Measurements from ENCODE around the gene PRKCH.
A peak's percentile ranks its signal among the peaks of the same experiment; 100 is the strongest.
"Not testable (repeated sequence)": the region's sequence is repeated elsewhere in the genome, so short reads cannot be mapped to it uniquely, and the experiment has no call there.

PRKCH gene

GRCh38 chr14:61525293-61526011, 204.1 kb downstream of the PRKCH start:
- Histone ChIP-seq H3K4me1 (peaks cover 9 to 53% (median 37%) of the 10 kb centered on the region in 4 donors), H3K27me3 (no peaks in the 10 kb centered on the region), H3K27ac (peak overlapping the region; percentile 80 to 86), H3K9me3 (no peaks in the 10 kb centered on the region), H3K36me3 (no peaks in the 10 kb centered on the region), H3K4me3 (no peak overlapping the region)
- DNase-seq: peak; percentile 86 to 92
- no peak for TF ChIP-seq CTCF (IDR thresholded peaks at IDR 0.05)
- intact Hi-C loops (cut with DNase I; ENCODE audit: low total_unique reads): loop anchor here (2.0 to 5.0 kb wide), 2 partner anchors 21 to 62 kb away; no protein-coding TSS in a partner anchor

- Histone ChIP-seq H3K27me3 (no peaks in the 10 kb centered on the region), H3K36me3 (no peaks in the 10 kb centered on the region), H3K9me3 (no peaks in the 10 kb centered on the region), H3K4me3 (no peak overlapping the region), H3K27ac (peak overlapping the region; percentile 80 to 86), H3K4me1 (peaks cover 9 to 53% (median 37%) of the 10 kb centered on the region in 4 donors)
- no peak for DNase-seq
- intact Hi-C loops (cut with DNase I; ENCODE audit: low total_unique reads): loop anchor here (5.0 kb wide), 1 partner anchor 61 kb away; no protein-coding TSS in a partner anchor
- TF ChIP-seq CTCF (IDR thresholded peaks at IDR 0.05): no peak
These were observed 205.3 kb downstream of the PRKCH start for GRCh38 chr14:61526405-61527312.

- DNase-seq: no peak
- H3K9me3 ChIP-seq: no peaks in the 10 kb centered on the region
- intact Hi-C loops (cut with DNase I; ENCODE audit: low total_unique reads): loop anchor here (5.0 kb wide), 1 partner anchor 60 kb away; no protein-coding TSS in a partner anchor
- no peaks in the 10 kb centered on the region for H3K36me3 ChIP-seq
- no peak for TF ChIP-seq CTCF (IDR thresholded peaks at IDR 0.05)
- peak overlapping the region; percentile 80 to 86 for H3K27ac ChIP-seq
- H3K4me1 ChIP-seq: peaks cover 9 to 53% (median 37%) of the 10 kb centered on the region in 4 donors
- H3K27me3 ChIP-seq: no peaks in the 10 kb centered on the region
- H3K4me3 ChIP-seq: no peak overlapping the region
These were observed 206.1 kb downstream of the PRKCH start for GRCh38 chr14:61527325-61528100.

GRCh38 chr14:61528591-61529021, 207.2 kb downstream of the PRKCH start:
- Histone ChIP-seq H3K4me1 (peaks cover 9 to 46% (median 36%) of the 10 kb centered on the region in 4 donors), H3K4me3 (no peak overlapping the region), H3K9me3 (no peaks in the 10 kb centered on the region), H3K27ac (no peak overlapping the region), H3K27me3 (no peaks in the 10 kb centered on the region), H3K36me3 (no peaks in the 10 kb centered on the region)
- no peak for TF ChIP-seq CTCF (IDR thresholded peaks at IDR 0.05)
- intact Hi-C loops (cut with DNase I; ENCODE audit: low total_unique reads): loop anchor here (5.0 kb wide), 1 partner anchor 59 kb away; no protein-coding TSS in a partner anchor
- DNase-seq: no peak

GRCh38 chr14:61529360-61529759, 208.0 kb downstream of the PRKCH start:
- peaks cover 2 to 39% (median 31%) of the 10 kb centered on the region in 4 donors for H3K4me1 ChIP-seq
- not testable (repeated sequence) for H3K9me3 ChIP-seq, DNase-seq, H3K36me3 ChIP-seq, H3K27ac ChIP-seq, H3K27me3 ChIP-seq, H3K4me3 ChIP-seq
- intact Hi-C loops (cut with DNase I; ENCODE audit: low total_unique reads): loop anchor here (5.0 kb wide), 1 partner anchor 58 kb away; no protein-coding TSS in a partner anchor

Measured in tibial artery (tissue), 4 donors.